Lower leg skin (tissue), 3 donors: ENCODE data around the gene MFSD8.

Experiments
- CTCF ChIP-seq, 3 donors: fragments of 450-650 bp; IDR thresholded peaks; one replicate each; pipeline ENCODE4 v1.5.1; 2016; ENCODE audit warnings: antibody characterized with exemption in 3 of 3, mild to moderate bottlenecking in 3 of 3, moderate library complexity in 2 of 3
- POLR2A ChIP-seq, 2 donors: fragments of 450-650 bp; IDR thresholded peaks; one replicate each; pipeline ENCODE4 v1.6.1; 2016 to 2017; ENCODE audit warnings: antibody characterized with exemption in 2 of 2, mild to moderate bottlenecking in 1 of 2, moderate library complexity in 1 of 2

- TF ChIP-seq CTCF (IDR thresholded peaks at IDR 0.05) (no peak), POLR2A (IDR thresholded peaks at IDR 0.05) (no peak)
These were observed 48.5 kb downstream of the MFSD8 start for GRCh38 chr4:127916512-127916911.
